Choroid plexus epithelial cell (primary cell): ENCODE measurements around the gene IFITM2.

ENCODE experiments used
- DNase-seq: peaks from one replicate; pipeline ENCODE4 v3.0.0-alpha.2; 2010; ENCODE audit warnings: low read depth
- H3K4me3 ChIP-seq: 2 replicates; pipeline ENCODE4 v1.5.1; 2011; ENCODE audit warnings: low read depth, mild to moderate bottlenecking, control low read depth, low read length, moderate library complexity
- TF ChIP-seq, protein P1 (sequence below): conservative IDR thresholded peaks from 2 replicates; pipeline ENCODE4 v1.5.1; 2011; ENCODE audit warnings: low read depth, mild to moderate bottlenecking, control low read depth, inconsistent platforms, low read length, moderate library complexity

Gene IFITM2

DNA sequence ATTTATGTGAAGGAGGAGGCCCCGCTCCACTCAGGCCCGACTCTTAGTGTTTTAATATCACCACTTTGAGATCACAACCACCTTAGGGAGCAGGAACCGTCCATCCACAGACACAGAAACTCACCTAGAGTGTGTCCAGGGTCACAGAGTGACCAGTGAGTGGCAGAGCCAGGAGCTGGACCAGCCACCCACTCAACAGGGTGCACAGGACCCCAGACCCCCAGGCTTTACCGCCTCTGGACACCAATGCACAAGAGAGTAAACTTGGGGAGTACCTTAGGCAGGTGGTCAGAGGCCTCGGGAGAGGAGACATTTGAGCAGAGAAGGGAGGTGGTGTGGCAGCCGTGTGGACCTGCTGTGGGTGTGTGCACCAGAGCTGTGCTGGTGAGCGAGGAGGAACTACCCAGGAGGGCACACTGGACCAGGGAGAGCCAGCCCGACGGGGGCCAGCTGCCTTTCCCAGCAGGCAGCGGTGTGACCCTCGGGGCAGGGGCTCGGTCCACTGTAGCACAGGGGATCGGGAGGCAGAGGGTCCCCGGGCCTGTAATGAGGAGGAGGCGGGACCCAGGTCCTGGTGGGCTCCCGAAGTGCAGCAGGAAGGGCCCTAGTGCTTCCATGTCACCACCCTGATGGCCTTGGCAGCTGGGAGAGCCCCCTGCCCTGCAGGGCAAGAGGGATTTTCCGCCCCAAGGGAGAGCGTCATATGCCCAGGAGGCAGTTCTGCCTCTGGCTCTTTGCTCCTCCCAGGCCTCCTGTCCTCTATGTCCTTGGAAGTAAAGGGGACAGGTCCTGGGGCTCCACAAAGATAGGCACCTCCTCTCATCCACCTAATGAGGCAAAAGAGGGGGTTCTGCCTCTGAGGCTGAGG is 36.9 kb upstream of the IFITM2 start:
- TF ChIP-seq, protein P1, sequence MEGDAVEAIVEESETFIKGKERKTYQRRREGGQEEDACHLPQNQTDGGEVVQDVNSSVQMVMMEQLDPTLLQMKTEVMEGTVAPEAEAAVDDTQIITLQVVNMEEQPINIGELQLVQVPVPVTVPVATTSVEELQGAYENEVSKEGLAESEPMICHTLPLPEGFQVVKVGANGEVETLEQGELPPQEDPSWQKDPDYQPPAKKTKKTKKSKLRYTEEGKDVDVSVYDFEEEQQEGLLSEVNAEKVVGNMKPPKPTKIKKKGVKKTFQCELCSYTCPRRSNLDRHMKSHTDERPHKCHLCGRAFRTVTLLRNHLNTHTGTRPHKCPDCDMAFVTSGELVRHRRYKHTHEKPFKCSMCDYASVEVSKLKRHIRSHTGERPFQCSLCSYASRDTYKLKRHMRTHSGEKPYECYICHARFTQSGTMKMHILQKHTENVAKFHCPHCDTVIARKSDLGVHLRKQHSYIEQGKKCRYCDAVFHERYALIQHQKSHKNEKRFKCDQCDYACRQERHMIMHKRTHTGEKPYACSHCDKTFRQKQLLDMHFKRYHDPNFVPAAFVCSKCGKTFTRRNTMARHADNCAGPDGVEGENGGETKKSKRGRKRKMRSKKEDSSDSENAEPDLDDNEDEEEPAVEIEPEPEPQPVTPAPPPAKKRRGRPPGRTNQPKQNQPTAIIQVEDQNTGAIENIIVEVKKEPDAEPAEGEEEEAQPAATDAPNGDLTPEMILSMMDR: no peak
- no peak for DNase-seq
- H3K4me3 ChIP-seq: no peak overlapping the region

DNA sequence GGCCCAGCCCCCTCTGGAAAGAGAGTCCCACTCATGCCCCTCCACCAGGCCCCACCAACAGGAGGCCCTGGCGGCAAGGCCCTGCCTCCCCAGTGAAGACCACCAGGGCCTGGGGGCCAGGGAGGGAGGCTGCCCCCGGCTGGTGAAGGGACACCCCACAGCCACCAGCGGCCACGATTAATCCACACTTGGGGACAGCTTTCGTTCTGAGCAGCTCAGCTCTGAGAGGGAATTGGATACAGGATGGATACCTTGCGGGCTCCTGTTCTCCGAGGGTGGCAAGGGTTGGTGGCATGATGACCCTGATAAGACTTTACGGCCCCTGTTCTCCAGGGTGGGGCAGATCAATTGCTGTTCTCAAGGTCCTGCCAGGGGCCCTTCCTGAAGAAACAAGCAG is 36.3 kb upstream of the IFITM2 start:
- TF ChIP-seq, protein P1: no peak
- DNase-seq: no peak
- H3K4me3 ChIP-seq: no peak overlapping the region

DNA sequence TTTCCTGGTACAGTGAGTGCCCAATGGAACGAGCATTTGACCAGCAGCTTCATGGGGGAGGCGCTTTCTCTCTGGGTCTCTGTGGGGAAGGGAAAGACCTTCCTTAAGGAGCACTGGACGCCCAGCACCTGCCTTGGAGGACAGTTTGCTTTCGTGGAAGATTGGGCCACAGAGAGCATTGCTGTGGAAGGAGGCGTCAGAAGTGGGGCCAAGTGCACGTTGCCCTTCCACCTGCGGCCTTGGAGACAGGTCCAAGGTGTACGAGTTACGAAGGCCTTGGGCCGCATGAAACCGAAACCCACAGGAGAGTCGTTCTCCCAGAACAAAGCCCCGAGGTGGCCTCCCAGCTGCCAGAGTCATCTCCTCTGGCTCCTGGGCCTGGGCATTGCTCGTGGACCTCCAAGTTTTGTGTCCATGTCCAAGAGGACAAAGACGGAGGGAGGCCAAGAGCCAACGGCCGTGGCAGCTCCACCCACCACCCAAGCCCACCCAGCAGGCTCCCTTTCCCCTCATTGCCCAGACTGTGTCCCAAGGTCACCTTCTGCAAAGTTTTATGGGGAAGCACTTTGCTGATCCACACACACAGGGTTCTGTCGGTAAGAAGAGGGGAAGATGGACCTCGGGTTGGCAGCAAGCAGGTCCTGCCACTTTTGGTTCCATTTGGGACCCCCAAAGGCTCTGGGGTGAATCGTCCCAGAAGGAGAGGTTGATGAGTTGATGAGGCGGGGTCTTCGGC is 35.3 kb upstream of the IFITM2 start:
- no peak for DNase-seq
- no peak overlapping the region for H3K4me3 ChIP-seq
- TF ChIP-seq, protein P1: no peak

DNA sequence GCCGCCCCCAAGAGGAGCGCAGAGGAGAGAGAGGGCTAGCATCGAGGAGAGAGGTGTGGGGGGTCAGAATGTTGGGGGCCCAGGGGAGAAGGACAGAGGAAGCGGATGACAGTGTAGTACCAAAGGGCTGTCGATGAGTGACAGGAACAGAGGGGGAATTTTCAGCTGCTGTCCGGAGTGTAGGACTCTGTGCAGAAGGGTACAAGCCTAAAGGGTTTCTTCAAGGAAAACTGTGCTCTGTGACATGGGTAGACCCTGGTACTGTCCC is 34.8 kb upstream of the IFITM2 start:
- no peak for DNase-seq
- TF ChIP-seq, protein P1: no peak
- H3K4me3 ChIP-seq: no peak overlapping the region

DNA sequence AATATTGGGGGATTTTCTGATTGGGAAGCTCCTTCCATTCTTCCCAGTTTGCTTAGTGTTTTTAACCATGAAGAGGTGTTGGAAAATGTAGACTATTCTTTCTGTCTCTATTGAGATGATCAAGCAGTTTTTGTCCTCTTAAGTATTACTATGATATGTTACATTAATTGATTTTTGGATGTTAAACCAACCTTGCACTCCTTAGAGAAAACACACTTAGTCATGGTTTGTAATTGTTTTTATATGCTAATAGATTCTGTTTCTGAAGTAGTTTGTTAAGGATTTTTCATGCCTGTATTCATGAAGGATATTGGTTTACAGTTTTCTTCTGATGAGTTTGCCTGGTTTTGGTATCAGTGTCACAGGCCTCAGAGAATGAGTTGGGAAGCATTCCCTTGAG is 31.4 kb upstream of the IFITM2 start:
- TF ChIP-seq, protein P1: no peak
- H3K4me3 ChIP-seq: no peak overlapping the region

DNA sequence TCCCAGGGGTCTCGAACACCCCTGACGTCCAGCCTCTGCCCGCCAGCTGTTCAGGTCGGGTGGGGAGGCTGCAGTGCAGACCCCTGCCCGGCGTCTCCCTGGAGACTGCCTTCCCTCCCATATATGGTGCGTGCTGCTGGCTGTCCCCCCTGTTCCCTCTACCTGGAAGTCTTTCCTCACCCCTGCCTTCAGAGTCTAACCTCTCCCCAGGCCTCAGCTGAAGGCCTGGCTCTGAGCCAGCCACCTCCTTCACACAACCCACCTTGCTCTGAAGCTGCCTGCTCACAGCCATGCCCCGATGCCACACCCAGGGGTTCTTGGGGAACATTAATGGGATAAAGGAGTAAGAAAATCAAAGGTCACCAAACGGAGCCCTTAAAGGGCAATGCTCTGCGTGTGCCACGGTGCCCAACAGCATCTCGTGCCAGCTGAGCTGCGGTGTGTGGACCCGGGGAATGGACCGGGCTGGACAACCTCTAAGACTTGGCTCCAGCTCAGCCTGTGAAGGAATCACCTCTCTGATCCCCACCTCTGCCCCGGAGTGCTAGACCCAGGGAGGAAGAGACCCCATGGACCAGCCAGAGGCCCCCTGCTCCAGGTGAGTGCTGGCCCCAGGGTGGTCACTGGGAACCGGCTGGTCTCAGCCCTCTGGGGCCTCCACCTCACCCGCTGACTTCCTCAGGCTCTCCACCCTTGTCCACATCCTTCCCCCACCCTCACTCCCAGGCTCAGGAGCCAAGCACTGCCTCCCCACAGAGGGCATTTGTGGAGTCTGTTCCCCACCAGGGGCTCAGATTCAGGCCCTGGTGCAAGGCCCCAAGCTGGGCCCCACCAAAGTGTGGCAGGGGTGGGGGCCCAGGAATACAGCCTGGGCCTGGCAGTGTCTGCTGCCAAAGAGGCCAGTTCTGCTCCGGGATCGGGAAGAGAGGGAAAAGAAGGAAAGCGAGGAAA is 29.3 kb upstream of the IFITM2 start, which contains the start of gene NLRP6:
NLRP6 (plus strand) TSS at position 407 of the 951 bp plus-strand sequence; CDS start at position 570, 163 bp downstream.
- no peak within 1 kb of the TSS for H3K4me3 ChIP-seq
- TF ChIP-seq, protein P1: no peak
- no peak for DNase-seq

More for the DNA sequence above, 31.4 kb upstream of the IFITM2 start:
- DNase-seq: no peak
